Measurements from ENCODE around the gene SLC9A5. TPM values are rescaled to one million over a fixed set of nuclear protein-coding genes. Genes with fewer than 3 reads are reported as not detected.

SLC9A5 gene
- polyA plus RNA-seq, 1 donor (not counting 4 experiments of a cell fraction or from before 2014, with no cell fraction given) = 0.51 TPM

DNA sequence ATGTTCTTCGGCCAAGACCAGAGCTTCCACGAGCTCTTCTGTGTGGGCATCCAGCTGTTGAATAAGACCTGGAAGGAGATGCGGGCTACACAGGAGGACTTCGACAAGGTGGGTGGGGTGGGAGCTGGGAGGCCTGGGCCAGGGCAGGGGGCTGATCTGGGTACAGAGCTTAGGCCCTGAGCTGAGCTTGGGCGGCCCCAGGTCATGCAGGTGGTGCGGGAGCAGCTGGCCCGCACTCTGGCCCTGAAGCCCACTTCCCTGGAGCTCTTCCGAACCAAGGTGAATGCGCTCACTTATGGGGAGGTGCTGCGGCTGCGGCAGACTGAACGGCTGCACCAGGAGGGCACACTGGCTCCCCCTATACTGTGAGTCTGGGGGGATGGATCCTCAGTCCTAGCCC is 46.4 kb upstream of the SLC9A5 start:
- Histone ChIP-seq H3K4me2 (ENCODE audit: control insufficient read depth, extremely low read depth, insufficient read depth, low read depth, low read length) (no peak overlapping the region), H4K20me1 (ENCODE audit: control insufficient read depth, extremely low read depth, insufficient read depth, low read length) (no peaks in the 10 kb centered on the region), H3K4me3 (ENCODE audit: control insufficient read depth in 2 of 3, extremely low read depth in 1 of 3, insufficient read depth in 2 of 3, low read depth in 1 of 3, low read length in 3 of 3) (no peak overlapping the region), H3K9me1 (ENCODE audit: control insufficient read depth, extremely low read depth, insufficient read depth, low read length) (peaks cover 6% of the 10 kb centered on the region), H3K27ac (ENCODE audit: control insufficient read depth, insufficient read depth, low read length) (no peak overlapping the region), H3K9ac (ENCODE audit: control insufficient read depth, extremely low read depth, insufficient read depth, low read length) (no peak overlapping the region), H3K9me3 (ENCODE audit: control insufficient read depth, low read depth, low read length) (no peaks in the 10 kb centered on the region), H3K36me3 (ENCODE audit: control insufficient read depth in 2 of 2, extremely low read depth in 1 of 2, insufficient read depth in 2 of 2, low read length in 2 of 2) (peaks cover 11 to 26% of the 10 kb centered on the region in 2 experiments), H3K27me3 (ENCODE audit: control insufficient read depth, extremely low read depth, insufficient read depth, low read length) (no peaks in the 10 kb centered on the region), H3K79me2 (ENCODE audit: control insufficient read depth, insufficient read depth, low read length) (peaks cover 9% of the 10 kb centered on the region), H3K4me1 (ENCODE audit: control insufficient read depth, extremely low read depth, insufficient read depth, low read length) (peaks cover 33% of the 10 kb centered on the region), H2AFZ (ENCODE audit: control insufficient read depth, low read length) (no peak overlapping the region)
- no peak for TF ChIP-seq EZH2 (IDR thresholded peaks at IDR 0.05; ENCODE audit: low read length)
- TF ChIP-seq CTCF (optimal IDR thresholded peaks at IDR 0.05 in 1 of 3, IDR thresholded peaks at IDR 0.05 in 1 of 3, conservative IDR thresholded peaks at IDR 0.05 in 1 of 3; ENCODE audit: extremely low read depth in 1 of 3, insufficient read depth in 2 of 3, low read length in 3 of 3) = no peak
- no peak for FAIRE-seq
- dilution Hi-C loops (cut with MboI; ENCODE audit: extremely low pct_ligation_motif_present, low sequenced_read_pairs) = no loop called here
- DNase-seq (ENCODE audit: low read depth, low spot score) = no peak

DNA sequence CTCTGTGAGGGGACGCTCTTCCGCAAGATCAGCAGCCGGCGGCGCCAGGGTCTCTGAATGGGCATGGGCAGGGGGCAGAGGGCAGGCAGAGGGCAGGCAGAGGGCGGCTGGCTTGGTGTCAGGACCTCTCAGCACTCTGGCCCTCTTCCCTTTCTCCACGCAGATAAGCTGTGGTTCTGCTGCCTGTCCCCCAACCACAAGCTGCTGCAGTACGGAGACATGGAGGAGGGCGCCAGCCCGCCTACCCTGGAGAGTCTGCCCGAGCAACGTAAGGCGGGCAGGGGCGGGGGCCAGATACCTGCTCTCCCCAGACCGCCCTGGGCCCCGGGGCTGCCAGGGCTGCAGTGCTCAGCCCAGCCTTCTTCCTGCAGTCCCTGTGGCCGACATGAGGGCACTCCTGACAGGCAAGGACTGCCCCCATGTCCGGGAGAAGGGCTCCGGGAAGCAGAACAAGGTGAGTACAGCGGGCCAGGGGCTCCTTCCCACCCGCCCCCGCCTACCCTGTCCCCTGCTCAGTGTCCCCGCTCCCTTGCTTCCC is 45.8 kb upstream of the SLC9A5 start:
- peaks cover 9% of the 10 kb centered on the region for H3K79me2 ChIP-seq (ENCODE audit: control insufficient read depth, insufficient read depth, low read length)
- H3K36me3 ChIP-seq (ENCODE audit: control insufficient read depth in 2 of 2, extremely low read depth in 1 of 2, insufficient read depth in 2 of 2, low read length in 2 of 2) = peaks cover 5 to 26% of the 10 kb centered on the region in 2 experiments
- H3K27me3 ChIP-seq (ENCODE audit: control insufficient read depth, extremely low read depth, insufficient read depth, low read length) = no peaks in the 10 kb centered on the region
- H3K4me3 ChIP-seq (ENCODE audit: control insufficient read depth in 2 of 3, extremely low read depth in 1 of 3, insufficient read depth in 2 of 3, low read depth in 1 of 3, low read length in 3 of 3) = no peak overlapping the region
- peaks cover 36% of the 10 kb centered on the region for H3K4me1 ChIP-seq (ENCODE audit: control insufficient read depth, extremely low read depth, insufficient read depth, low read length)
- H3K9me3 ChIP-seq (ENCODE audit: control insufficient read depth, low read depth, low read length) = no peaks in the 10 kb centered on the region
- no peak overlapping the region for H2AFZ ChIP-seq (ENCODE audit: control insufficient read depth, low read length)
- dilution Hi-C loops (cut with MboI; ENCODE audit: extremely low pct_ligation_motif_present, low sequenced_read_pairs) = no loop called here
- H3K9me1 ChIP-seq (ENCODE audit: control insufficient read depth, extremely low read depth, insufficient read depth, low read length) = peaks cover 6% of the 10 kb centered on the region
- no peak overlapping the region for H3K4me2 ChIP-seq (ENCODE audit: control insufficient read depth, extremely low read depth, insufficient read depth, low read depth, low read length)
- TF ChIP-seq CTCF (optimal IDR thresholded peaks at IDR 0.05 in 1 of 3, IDR thresholded peaks at IDR 0.05 in 1 of 3, conservative IDR thresholded peaks at IDR 0.05 in 1 of 3; ENCODE audit: extremely low read depth in 1 of 3, insufficient read depth in 2 of 3, low read length in 3 of 3) = no peak
- TF ChIP-seq EZH2 (IDR thresholded peaks at IDR 0.05; ENCODE audit: low read length) = no peak
- no peak for DNase-seq (ENCODE audit: low read depth, low spot score)
- FAIRE-seq = no peak
- H3K27ac ChIP-seq (ENCODE audit: control insufficient read depth, insufficient read depth, low read length) = no peak overlapping the region
- H3K9ac ChIP-seq (ENCODE audit: control insufficient read depth, extremely low read depth, insufficient read depth, low read length) = no peak overlapping the region
- H4K20me1 ChIP-seq (ENCODE audit: control insufficient read depth, extremely low read depth, insufficient read depth, low read length) = no peaks in the 10 kb centered on the region
